GM12891 (cell line): Measurements from ENCODE around the gene ITPA.

ENCODE experiments used
- PAX5 ChIP-seq: IDR thresholded peaks from 2 replicates; pipeline ENCODE4 v1.6.1; 2011; ENCODE audit warnings: low read length, moderate library complexity, mild to moderate bottlenecking; ENCODE audit not compliant: insufficient read depth, severe bottlenecking
- POLR2A ChIP-seq: IDR thresholded peaks from 2 replicates; pipeline ENCODE4 v1.6.1; 2011; ENCODE audit warnings: low read depth, low read length, control low read depth
- POLR2AphosphoS5 ChIP-seq: IDR thresholded peaks from 2 replicates; pipeline ENCODE4 v1.6.1; 2011; ENCODE audit warnings: low read depth, low read length, control low read depth
- POU2F2 ChIP-seq: IDR thresholded peaks from 2 replicates; pipeline ENCODE4 v1.6.1; 2011; ENCODE audit warnings: low read depth, mild to moderate bottlenecking, control low read depth, low read length, moderate library complexity
- SPI1 ChIP-seq: IDR thresholded peaks from 2 replicates; pipeline ENCODE4 v1.6.1; 2011; ENCODE audit warnings: low read depth, low read length, control low read depth
- TAF1 ChIP-seq: IDR thresholded peaks from 2 replicates; pipeline ENCODE4 v1.6.1; 2011; ENCODE audit warnings: low read depth, low read length, control low read depth

GRCh38 chr20:3231116-3231515, 21.8 kb downstream of the ITPA start:
- TF ChIP-seq TAF1 (no peak), POLR2A (no peak), POLR2AphosphoS5 (no peak), POU2F2 (no peak), SPI1 (no peak), PAX5 (no peak)
